Pulmonary artery endothelial cell (primary cell): ENCODE data around the gene SMARCAL1. TPM values are rescaled to one million over a fixed set of nuclear protein-coding genes. Genes with fewer than 3 reads are reported as not detected.
A peak's percentile ranks its signal among the peaks of the same experiment; 100 is the strongest.

Experiments used
- DNase-seq: peaks from one replicate; pipeline ENCODE4 v3.0.0-alpha.2; 2011; ENCODE audit warnings: low read depth, low spot score
- total RNA-seq: library from RNA; depleted of rRNA; stranded (reverse); fragments of >200 nt; gene quantifications from 2 replicates; pipeline ENCODE4 v1.2.3, GENCODE V29; 2014

The SMARCAL1 gene
- total RNA-seq, 1 donor from 2014 or later = 11.0 TPM

- no peak for DNase-seq
Observed at GRCh38 chr2:216474925-216475670, 62.8 kb downstream of the SMARCAL1 start.

- DNase-seq = no peak
Observed at GRCh38 chr2:216475767-216476166, 63.5 kb downstream of the SMARCAL1 start.

GRCh38 chr2:216477283-216478035 lies 65.2 kb downstream of the SMARCAL1 start:
- no peak for DNase-seq

- peak; percentile 87 for DNase-seq
Observed at GRCh38 chr2:216478151-216478550, 65.9 kb downstream of the SMARCAL1 start.

GRCh38 chr2:216478791-216479190 lies 66.5 kb downstream of the SMARCAL1 start:
- no peak for DNase-seq

GRCh38 chr2:216480221-216480620 lies 67.9 kb downstream of the SMARCAL1 start:
- no peak for DNase-seq

- DNase-seq = no peak
Observed at GRCh38 chr2:216482640-216483039, 70.4 kb downstream of the SMARCAL1 start.

GRCh38 chr2:216485237-216485636 lies 73.0 kb downstream of the SMARCAL1 start:
- no peak for DNase-seq

GRCh38 chr2:216485745-216486144 lies 73.5 kb downstream of the SMARCAL1 start:
- no peak for DNase-seq

- no peak for DNase-seq
Observed at GRCh38 chr2:216486271-216486670, 74.0 kb downstream of the SMARCAL1 start.

GRCh38 chr2:216486708-216487107 lies 74.4 kb downstream of the SMARCAL1 start:
- DNase-seq = no peak

- DNase-seq = no peak
Observed at GRCh38 chr2:216490061-216490460, 77.8 kb downstream of the SMARCAL1 start.

- no peak for DNase-seq
Observed at GRCh38 chr2:216491793-216492596, 79.7 kb downstream of the SMARCAL1 start.

GRCh38 chr2:216492597-216493333 lies 80.5 kb downstream of the SMARCAL1 start:
- DNase-seq = no peak

- no peak for DNase-seq
Observed at GRCh38 chr2:216493334-216493685, 81.0 kb downstream of the SMARCAL1 start.

- no peak for DNase-seq
Observed at GRCh38 chr2:216495656-216496055, 83.4 kb downstream of the SMARCAL1 start.

- no peak for DNase-seq
Observed at GRCh38 chr2:216497382-216498069, 85.2 kb downstream of the SMARCAL1 start.

- DNase-seq = no peak
Observed at GRCh38 chr2:216498070-216498378, 85.7 kb downstream of the SMARCAL1 start.

- DNase-seq = peak; percentile 87
Observed at GRCh38 chr2:216498379-216499352, 86.4 kb downstream of the SMARCAL1 start, which contains the start of gene RPL37A. RPL37A (plus strand) TSS chr2:216498844; CDS start chr2:216498875, 31 bp downstream.
